ENCODE data around the gene CACHD1. TPM values are rescaled to one million over a fixed set of nuclear protein-coding genes. Genes with fewer than 3 reads are reported as not detected.

Gene CACHD1
- total and polyA plus RNA-seq, 2 of the 8 experiments (the other 6 are each of a cell fraction or from before 2014, with no cell fraction given) = 22.2 to 42.5 TPM

GRCh38 chr1:64581843-64582185, 111.9 kb downstream of the CACHD1 start (continued):
- TF ChIP-seq BCL11A (IDR thresholded peaks at IDR 0.05; ENCODE audit: low read depth in 2 of 2, low read length in 2 of 2) (no peak), SP4 (IDR thresholded peaks at IDR 0.05; ENCODE audit: low read length) (no peak), CBX5 (IDR thresholded peaks at IDR 0.05; ENCODE audit: low read depth, low read length) (no peak), SP1 (IDR thresholded peaks at IDR 0.05; ENCODE audit: low read depth, low read length) (no peak), HDAC2 (IDR thresholded peaks at IDR 0.05; ENCODE audit: borderline replicate concordance in 1 of 2, low read depth in 2 of 2, low read length in 2 of 2) (no peak), CTCF (IDR thresholded peaks at IDR 0.05; ENCODE audit: control extremely low read depth in 1 of 3, insufficient read depth in 1 of 3, low read depth in 1 of 3, low read length in 3 of 3) (no peak), JUND (IDR thresholded peaks at IDR 0.05; ENCODE audit: low read length) (no peak)

Measured in H1 (cell line).